Neutrophil (primary cell): Measurements from ENCODE around the gene CIRBP.

Experiments
- H3K27ac ChIP-seq: fragments of 200-600 bp; sonication (generic); 2 replicates; pipeline ENCODE4 v1.5.1; 2016; ENCODE audit warnings: mild to moderate bottlenecking, moderate library complexity
- H3K27me3 ChIP-seq: fragments of 200-600 bp; sonication (generic); 2 replicates; pipeline ENCODE4 v1.6.0; 2016; ENCODE audit warnings: mild to moderate bottlenecking
- H3K36me3 ChIP-seq: fragments of 200-600 bp; sonication (generic); 2 replicates; pipeline ENCODE4 v1.5.1; 2017
- H3K4me1 ChIP-seq, 2 experiments: fragments of 200-600 bp in 1 of 2; sonication (generic) in 1 of 2; 1 replicate in 1 of 2; 2 replicates in 1 of 2; pipeline versions ENCODE4 v1.5.1 to v1.6.1; 2013 to 2016; ENCODE audit warnings: low read depth in 1 of 2, low read length in 1 of 2, mild to moderate bottlenecking in 1 of 2, moderate library complexity in 1 of 2; ENCODE audit not compliant: control insufficient read depth in 1 of 2, insufficient read depth in 1 of 2
- H3K4me3 ChIP-seq, 2 experiments: fragments of 200-600 bp in 1 of 2; sonication (generic) in 1 of 2; 1 replicate in 1 of 2; 2 replicates in 1 of 2; pipeline ENCODE4 v1.5.1; 2013 to 2016; ENCODE audit warnings: low read depth in 1 of 2, low read length in 1 of 2, mild to moderate bottlenecking in 1 of 2, moderate library complexity in 1 of 2
- H3K9me3 ChIP-seq: fragments of 200-600 bp; sonication (generic); 2 replicates; pipeline ENCODE4 v1.5.1; 2016
- TF ChIP-seq, protein P1 (sequence below): fragments of 200-600 bp; sonication (generic); IDR thresholded peaks from 2 replicates; pipeline ENCODE4 v1.5.1; 2016; ENCODE audit warnings: antibody characterized with exemption

Gene CIRBP

DNA sequence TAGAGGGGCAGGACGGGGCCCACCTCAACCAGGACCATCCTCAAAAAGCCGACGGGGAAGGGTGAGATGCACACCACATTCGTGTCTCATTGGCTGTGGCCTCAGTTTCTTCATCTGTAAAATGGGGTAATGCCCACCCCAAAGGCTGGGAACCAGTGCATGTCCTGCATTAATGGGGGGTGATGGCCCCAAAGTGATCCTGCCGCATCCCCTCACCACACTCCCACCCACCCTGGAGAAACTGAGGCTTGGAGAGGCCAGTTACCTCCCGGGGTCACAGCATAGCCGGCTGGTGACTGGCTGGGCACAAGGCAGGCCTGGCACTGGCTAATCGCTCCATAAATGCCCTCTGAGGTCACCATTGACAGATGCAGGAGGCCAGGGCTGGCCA lies 21.4 kb upstream of the CIRBP start:
- H3K4me1 ChIP-seq = peaks cover 34 to 40% of the 10 kb centered on the region in 2 experiments
- TF ChIP-seq, protein P1, sequence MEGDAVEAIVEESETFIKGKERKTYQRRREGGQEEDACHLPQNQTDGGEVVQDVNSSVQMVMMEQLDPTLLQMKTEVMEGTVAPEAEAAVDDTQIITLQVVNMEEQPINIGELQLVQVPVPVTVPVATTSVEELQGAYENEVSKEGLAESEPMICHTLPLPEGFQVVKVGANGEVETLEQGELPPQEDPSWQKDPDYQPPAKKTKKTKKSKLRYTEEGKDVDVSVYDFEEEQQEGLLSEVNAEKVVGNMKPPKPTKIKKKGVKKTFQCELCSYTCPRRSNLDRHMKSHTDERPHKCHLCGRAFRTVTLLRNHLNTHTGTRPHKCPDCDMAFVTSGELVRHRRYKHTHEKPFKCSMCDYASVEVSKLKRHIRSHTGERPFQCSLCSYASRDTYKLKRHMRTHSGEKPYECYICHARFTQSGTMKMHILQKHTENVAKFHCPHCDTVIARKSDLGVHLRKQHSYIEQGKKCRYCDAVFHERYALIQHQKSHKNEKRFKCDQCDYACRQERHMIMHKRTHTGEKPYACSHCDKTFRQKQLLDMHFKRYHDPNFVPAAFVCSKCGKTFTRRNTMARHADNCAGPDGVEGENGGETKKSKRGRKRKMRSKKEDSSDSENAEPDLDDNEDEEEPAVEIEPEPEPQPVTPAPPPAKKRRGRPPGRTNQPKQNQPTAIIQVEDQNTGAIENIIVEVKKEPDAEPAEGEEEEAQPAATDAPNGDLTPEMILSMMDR = no peak

DNA sequence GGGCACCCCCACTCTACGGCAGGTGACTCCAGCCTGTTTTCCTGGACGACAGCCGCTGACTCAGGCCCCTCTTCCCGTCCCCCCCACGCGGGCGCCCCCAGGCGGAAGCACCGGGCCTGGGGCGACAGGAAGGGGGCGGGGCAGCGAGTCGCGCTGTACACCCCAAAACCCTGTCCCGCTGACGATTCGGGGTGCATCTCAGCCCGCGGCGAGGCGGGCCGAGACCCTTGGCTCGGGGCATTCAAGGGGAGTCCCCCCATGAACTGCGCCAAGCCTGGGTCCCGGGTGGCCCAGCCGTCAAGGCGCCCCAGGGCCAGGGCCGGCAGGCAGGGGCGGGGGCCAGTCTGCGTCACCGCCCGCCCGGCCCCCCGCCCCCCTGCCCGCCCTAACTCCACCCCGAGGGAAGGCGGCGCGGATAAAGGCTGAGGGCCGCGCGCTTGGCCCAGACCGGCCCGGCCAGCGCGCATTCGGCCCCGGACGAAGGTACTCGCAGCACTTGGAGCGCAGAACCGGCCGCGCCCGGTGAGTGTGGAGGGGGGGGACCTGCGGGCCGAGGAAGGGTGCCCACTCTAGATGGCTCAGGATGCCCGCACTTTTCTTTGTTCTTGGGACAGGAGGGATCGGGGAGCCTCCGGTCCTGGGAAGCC lies 20.9 kb upstream of the CIRBP start, which contains the start of gene MIDN:
Gene MIDN, plus strand, starts transcription at position 445 of the 647 bp plus-strand sequence. CDS start 1,714 bp downstream, outside the sequence.
- TF ChIP-seq, protein P1 = peak; percentile 54
- Histone ChIP-seq H3K27me3 (no peaks in the 10 kb centered on the region), H3K4me3 (peak within 1 kb of the TSS; percentile 75 to 98), H3K36me3 (peaks cover 32% of the 10 kb centered on the region), H3K4me1 (peaks cover 34 to 44% of the 10 kb centered on the region in 2 experiments), H3K9me3 (no peaks in the 10 kb centered on the region), H3K27ac (peak within 1 kb of the TSS; percentile 100)

More for the DNA sequence above, 21.4 kb upstream of the CIRBP start:
- Histone ChIP-seq H3K4me3 (peak overlapping the region; percentile 75 to 98), H3K27ac (peak overlapping the region; percentile 100), H3K27me3 (no peaks in the 10 kb centered on the region), H3K9me3 (no peaks in the 10 kb centered on the region), H3K36me3 (peaks cover 27% of the 10 kb centered on the region)

DNA sequence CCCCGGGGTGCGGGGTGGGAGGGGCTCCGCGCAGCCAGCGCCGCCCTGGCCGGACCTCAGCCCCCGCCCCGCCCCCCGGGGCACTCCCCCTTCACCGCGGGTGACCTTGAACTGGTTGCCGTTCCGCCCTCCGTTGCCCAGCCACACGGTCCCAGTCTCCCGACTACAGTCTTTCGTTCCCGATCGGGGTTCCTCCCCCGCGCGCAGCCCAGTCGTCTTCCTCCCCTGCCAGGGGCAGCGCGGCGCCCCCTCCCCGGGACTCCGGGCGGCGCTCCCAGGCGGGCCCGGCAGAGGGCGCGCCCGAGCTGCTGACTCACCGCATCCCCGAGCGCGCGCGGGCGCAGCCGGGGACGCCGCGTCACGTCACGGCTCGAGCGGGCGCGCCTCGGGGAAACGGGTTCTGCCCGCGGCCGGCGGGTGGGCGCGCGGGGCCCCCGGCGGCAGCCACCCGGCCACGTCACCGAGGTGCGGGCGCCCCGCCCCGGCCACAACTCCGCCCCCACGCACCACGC lies 20.3 kb upstream of the CIRBP start:
- Histone ChIP-seq H3K27me3 (no peaks in the 10 kb centered on the region), H3K4me3 (peak overlapping the region; percentile 75 to 98), H3K36me3 (peaks cover 38% of the 10 kb centered on the region), H3K27ac (peak overlapping the region; percentile 100), H3K4me1 (peaks cover 36 to 46% of the 10 kb centered on the region in 2 experiments), H3K9me3 (no peaks in the 10 kb centered on the region)
- TF ChIP-seq, protein P1 = peak; percentile 98

DNA sequence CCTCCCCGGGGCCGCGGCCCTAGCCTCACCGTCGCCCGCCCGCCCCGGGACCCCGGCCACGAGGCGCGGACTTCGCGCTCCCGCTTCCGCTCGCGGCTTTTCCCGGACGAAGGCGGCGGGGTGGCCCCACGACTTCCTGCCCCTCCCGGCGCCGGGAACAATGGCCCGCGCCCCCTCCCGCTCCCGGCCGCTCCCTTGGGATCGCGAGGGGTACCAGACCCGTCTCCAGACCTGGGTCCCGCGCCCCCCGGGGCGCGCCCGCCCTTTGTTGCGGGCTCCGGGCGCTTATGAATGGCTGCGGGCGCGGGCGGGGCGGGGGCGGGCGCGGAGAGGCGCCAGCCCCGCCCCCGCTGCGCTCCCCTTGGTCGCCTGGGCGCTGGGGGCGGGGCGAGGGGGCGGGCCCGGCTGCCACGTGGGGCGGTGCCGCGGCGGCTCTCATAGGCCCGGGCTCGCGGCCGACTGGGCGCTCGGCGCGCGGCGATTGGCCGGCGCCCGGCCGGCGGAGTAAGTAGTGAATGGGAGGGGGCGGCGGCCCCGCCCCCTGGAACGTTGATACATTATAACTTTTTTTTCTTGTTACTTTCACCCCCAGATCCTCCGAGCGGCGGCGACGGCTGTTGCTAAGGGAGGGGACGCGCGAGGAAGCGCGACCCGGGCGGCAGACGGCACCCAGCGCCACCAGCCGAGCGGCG lies 19.7 kb upstream of the CIRBP start:
- peaks cover 5% of the 10 kb centered on the region for H3K9me3 ChIP-seq
- TF ChIP-seq, protein P1 = no peak
- peak overlapping the region; percentile 100 for H3K27ac ChIP-seq
- no peaks in the 10 kb centered on the region for H3K27me3 ChIP-seq
- peak overlapping the region; percentile 75 to 98 for H3K4me3 ChIP-seq
- H3K4me1 ChIP-seq = peaks cover 36 to 46% of the 10 kb centered on the region in 2 experiments
- H3K36me3 ChIP-seq = peaks cover 44% of the 10 kb centered on the region

DNA sequence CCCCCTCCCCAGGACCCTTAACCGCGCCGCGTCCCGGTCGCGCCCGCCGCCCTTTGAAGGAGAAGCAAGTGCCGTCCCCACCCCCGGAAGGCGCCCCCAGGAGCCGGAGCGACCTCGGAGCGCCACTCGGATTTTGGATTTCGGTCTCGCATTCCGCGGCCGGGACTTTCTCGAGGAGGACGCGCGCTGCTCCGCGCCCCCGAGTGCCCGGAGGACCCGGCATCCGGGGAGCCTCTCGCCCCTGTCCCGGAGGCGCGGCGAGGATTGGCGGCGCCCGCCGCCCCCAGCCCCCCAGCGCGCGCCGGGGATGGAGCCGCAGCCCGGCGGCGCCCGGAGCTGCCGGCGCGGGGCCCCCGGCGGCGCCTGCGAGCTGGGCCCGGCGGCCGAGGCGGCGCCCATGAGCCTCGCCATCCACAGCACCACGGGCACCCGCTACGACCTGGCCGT lies 19.1 kb upstream of the CIRBP start:
- Histone ChIP-seq H3K27ac (peak overlapping the region; percentile 100), H3K27me3 (no peaks in the 10 kb centered on the region), H3K4me3 (peak overlapping the region; percentile 75 to 98), H3K9me3 (peaks cover 11% of the 10 kb centered on the region), H3K4me1 (peaks cover 36 to 46% of the 10 kb centered on the region in 2 experiments), H3K36me3 (peaks cover 50% of the 10 kb centered on the region)
- TF ChIP-seq, protein P1 = no peak
